A549 (cell line): ENCODE measurements around the gene HOGA1. TPM values are rescaled to one million over a fixed set of nuclear protein-coding genes. Genes with fewer than 3 reads are reported as not detected.

Experiments used
- ATAC-seq, 2 experiments: fragments of 200-7000 bp in 1 of 2; fragments of >200 bp in 1 of 2; cut with Nextera tagmentation in 1 of 2; cut with Tn5 transposase in 1 of 2; 3 replicates each; pipeline versions ENCODE4 v1.8.0 to v1.9.1; 2018 to 2020; ENCODE audit warnings: mild to moderate bottlenecking in 1 of 2, moderate library complexity in 1 of 2
- CTCF ChIA-PET: fragments of 300-600 bp; sonication (Branson Sonifier 250); formaldehyde crosslinking; extraction: SDS; loops from one replicate; lab custom pipeline; 2021; ENCODE audit warnings: antibody characterized with exemption, inconsistent platforms; lab: Yijun Ruan, JAX
- POLR2A ChIA-PET: fragments of 350-600 bp; formaldehyde crosslinking; extraction: SDS; loops from one replicate; lab custom pipeline; 2021; ENCODE audit warnings: antibody characterized with exemption, inconsistent platforms; lab: Yijun Ruan, JAX
- DNase-seq, 2 experiments: peaks; one replicate each; pipeline versions ENCODE4 v3.0.0 to v3.0.0-alpha.2; 2011 to 2016; ENCODE audit warnings: low read depth in 1 of 2, low spot score in 1 of 2
- FAIRE-seq: peaks from 2 replicates; lab custom pipeline; 2011; peaks lifted over from hg19 to GRCh38; lab: Jason Lieb, UNC
- H3K27ac ChIP-seq, 2 experiments: fragments of >200 bp; sonication (Bioruptor Twin); formaldehyde crosslinking; 3 replicates each; pipeline ENCODE4 v1.5.1; 2016 to 2017
- H3K4me1 ChIP-seq: fragments of >200 bp; sonication (Bioruptor Twin); formaldehyde crosslinking; 3 replicates; pipeline ENCODE4 v1.6.1; 2016
- H3K4me2 ChIP-seq: fragments of >200 bp; sonication (Bioruptor Twin); formaldehyde crosslinking; 3 replicates; pipeline ENCODE4 v1.6.1; 2016
- H3K4me3 ChIP-seq: fragments of >200 bp; sonication (Bioruptor Twin); formaldehyde crosslinking; 3 replicates; pipeline ENCODE4 v1.5.1; 2016
- H3K9me3 ChIP-seq: fragments of >200 bp; sonication (Bioruptor Twin); formaldehyde crosslinking; 3 replicates; pipeline ENCODE4 v1.6.1; 2016
- ATOH8 ChIP-seq: fragments of 250-450 bp; sonication (Bioruptor Pico); IDR thresholded peaks from 2 replicates; pipeline ENCODE4 v1.5.0; 2020; ENCODE audit warnings: low read depth, mild to moderate bottlenecking, moderate library complexity
- BCL3 ChIP-seq: fragments of >200 bp; sonication (Bioruptor Twin); formaldehyde crosslinking; IDR thresholded peaks from 3 replicates; pipeline ENCODE4 v1.6.1; 2016
- CBX2 ChIP-seq: fragments of 200-600 bp; sonication (generic); IDR thresholded peaks from 2 replicates; pipeline ENCODE4 v1.6.1; 2016; ENCODE audit warnings: low read depth, mild to moderate bottlenecking, borderline replicate concordance
- CHD2 ChIP-seq: fragments of 150-350 bp; IDR thresholded peaks from 2 replicates; pipeline ENCODE4 v1.6.1; 2014; ENCODE audit warnings: low read length; ENCODE audit not compliant: partially characterized antibody
- E2F6 ChIP-seq: IDR thresholded peaks from 2 replicates; pipeline ENCODE4 v1.6.1; 2012; ENCODE audit warnings: low read depth, borderline replicate concordance
- EHMT2 ChIP-seq: fragments of 200-600 bp; sonication (generic); IDR thresholded peaks from 2 replicates; pipeline ENCODE4 v1.6.1; 2016; ENCODE audit warnings: antibody characterized with exemption, low read depth, mild to moderate bottlenecking, moderate library complexity
- EP300 ChIP-seq, 2 experiments: fragments of >200 bp; sonication (Bioruptor Twin); formaldehyde crosslinking; IDR thresholded peaks; 2 replicates in 1 of 2; 3 replicates in 1 of 2; pipeline ENCODE4 v1.6.1; 2016 to 2017
- GATA3 ChIP-seq: IDR thresholded peaks from 2 replicates; pipeline ENCODE4 v1.6.1; 2012; ENCODE audit warnings: borderline replicate concordance
- HES2 ChIP-seq: fragments of >200 bp; sonication (Bioruptor Twin); formaldehyde crosslinking; IDR thresholded peaks from 2 replicates; pipeline ENCODE4 v1.6.1; 2016
- HMGXB4 ChIP-seq: fragments of 250-450 bp; sonication (Bioruptor Pico); IDR thresholded peaks from 2 replicates; pipeline ENCODE4 v1.5.0; 2021; ENCODE audit warnings: mild to moderate bottlenecking, moderate library complexity, borderline replicate concordance
- HOXA7 ChIP-seq: fragments of 250-450 bp; sonication (Bioruptor Pico); IDR thresholded peaks from 2 replicates; pipeline ENCODE4 v1.5.0; 2020; ENCODE audit warnings: mild to moderate bottlenecking, moderate library complexity
- HOXB13 ChIP-seq: fragments of 250-450 bp; sonication (Bioruptor Pico); IDR thresholded peaks from 2 replicates; pipeline ENCODE4 v1.5.0; 2020; ENCODE audit warnings: low read depth, mild to moderate bottlenecking, moderate library complexity
- MAFK ChIP-seq: fragments of 450-650 bp; IDR thresholded peaks from 2 replicates; pipeline ENCODE4 v1.6.1; 2014; ENCODE audit not compliant: partially characterized antibody
- MAZ ChIP-seq: fragments of 150-350 bp; IDR thresholded peaks from 2 replicates; pipeline ENCODE4 v1.6.1; 2014; ENCODE audit warnings: antibody characterized with exemption, low read depth, low read length, borderline replicate concordance
- NR3C1 ChIP-seq: fragments of >200 bp; sonication (Bioruptor Twin); formaldehyde crosslinking; IDR thresholded peaks from 3 replicates; pipeline ENCODE4 v1.6.1; 2017
- PBX3 ChIP-seq: IDR thresholded peaks from 2 replicates; pipeline ENCODE4 v1.6.1; 2012
- POLR2A ChIP-seq: IDR thresholded peaks from 2 replicates; pipeline ENCODE4 v1.6.1; 2012; ENCODE audit warnings: mild to moderate bottlenecking, low read length
- RARB ChIP-seq: fragments of 250-450 bp; sonication (Bioruptor Pico); IDR thresholded peaks from 2 replicates; pipeline ENCODE4 v1.8.0; 2021; ENCODE audit warnings: mild to moderate bottlenecking, moderate library complexity
- RNF2 ChIP-seq: fragments of 200-600 bp; sonication (generic); IDR thresholded peaks from 2 replicates; pipeline ENCODE4 v1.6.1; 2016; ENCODE audit warnings: low read depth, mild to moderate bottlenecking, antibody characterized with exemption, moderate library complexity, borderline replicate concordance
- SMC3 ChIP-seq: fragments of >200 bp; sonication (Bioruptor Twin); formaldehyde crosslinking; IDR thresholded peaks from 3 replicates; pipeline ENCODE4 v1.6.1; 2018; ENCODE audit warnings: inconsistent platforms
- SREBF2 ChIP-seq: fragments of 450-650 bp; IDR thresholded peaks from 2 replicates; pipeline ENCODE4 v1.6.1; 2014; ENCODE audit warnings: mild to moderate bottlenecking, moderate library complexity
- WGBS: methylation state at CpG from one replicate; pipeline ENCODE4 v1.1.6; 2017; ENCODE audit errors: missing lambda C conversion rate; 5-methylcytosine and 5-hydroxymethylcytosine counted together
- polyA plus RNA-seq, 4 experiments: library from polyadenylated mRNA; depleted of rRNA in 3 of 4; stranded (reverse); fragments of >200 nt; fragmentation: RNase III in 1 of 4; extraction: RNeasy Plus Mini Kit Qiagen cat#74134 plus additional on column Dnase treatment in 1 of 4; gene quantifications; 2 replicates in 3 of 4; 3 replicates in 1 of 4; pipeline ENCODE4 v1.2.3, GENCODE V29; 2011 to 2017

Gene HOGA1
- polyA plus RNA-seq, 2 of the 4 experiments (the other 2 are of a cell fraction): 2.0 to 3.1 TPM

- no peak for DNase-seq
- Histone ChIP-seq H3K4me1 (no peaks in the 10 kb centered on the region), H3K4me3 (no peak overlapping the region), H3K27ac (no peak overlapping the region), H3K4me2 (no peak overlapping the region), H3K9me3 (no peaks in the 10 kb centered on the region)
- POLR2A ChIA-PET: no interaction called here
- CTCF ChIA-PET: interaction anchor here (33.8 kb wide), 1 partner anchor 36 kb away, joined by 1048 read pairs; the partner anchor contains the start of genes C10orf62 and HOGA1
- no peak for FAIRE-seq
- no peak for TF ChIP-seq EHMT2
- no peak for TF ChIP-seq CHD2
- no peak for TF ChIP-seq ATOH8
- 91% methylated on average over 4 of the region's 4 CpGs for WGBS
- ATAC-seq: no peak
Measured at GRCh38 chr10:97563337-97563736, 20.9 kb upstream of the HOGA1 start.

GRCh38 chr10:97564776-97565175 lies 19.4 kb upstream of the HOGA1 start:
- FAIRE-seq (no peak), DNase-seq (no peak), ATAC-seq (no peak)
- 91% methylated on average over 4 of the region's 4 CpGs for WGBS
- Histone ChIP-seq H3K9me3 (no peaks in the 10 kb centered on the region), H3K4me1 (no peaks in the 10 kb centered on the region), H3K4me2 (no peak overlapping the region), H3K27ac (no peak overlapping the region)
- POLR2A ChIA-PET: no interaction called here
- CTCF ChIA-PET: interaction anchor here (0.8 to 33.8 kb wide), 5 partner anchors 10 to 101 kb away, joined by 3 to 1048 read pairs (median 4); partner anchors contain the start of genes C10orf62 and HOGA1
- TF ChIP-seq MAFK (no peak), EHMT2 (no peak), E2F6 (no peak), EP300 (IDR thresholded peaks at IDR 0.05) (no peak), CBX2 (no peak), NR3C1 (no peak), RNF2 (no peak), HOXA7 (no peak), SMC3 (no peak), MAZ (no peak), RARB (CRISPR knock-in tag) (no peak), SREBF2 (no peak), HES2 (no peak), POLR2A (no peak), GATA3 (no peak), HOXB13 (no peak), ATOH8 (no peak), PBX3 (no peak), CHD2 (no peak)
- TF ChIP-seq, all 56 proteins: peak for 0
- no peak overlapping the region for H3K4me3 ChIP-seq

- FAIRE-seq (no peak), DNase-seq (no peak), ATAC-seq (no peak)
- Histone ChIP-seq H3K4me3 (no peak overlapping the region), H3K9me3 (no peaks in the 10 kb centered on the region), H3K27ac (no peak overlapping the region), H3K4me1 (peaks cover 7% of the 10 kb centered on the region), H3K4me2 (no peak overlapping the region)
- TF ChIP-seq HMGXB4: no peak
- TF ChIP-seq BCL3: no peak
- 93% methylated on average over 2 of the region's 2 CpGs for WGBS
- POLR2A ChIA-PET: interaction anchor here (0.6 kb wide), 1 partner anchor 54 kb away, joined by 3 read pairs; no protein-coding TSS in a partner anchor
- CTCF ChIA-PET: interaction anchor here (2.7 to 33.8 kb wide), 3 partner anchors 10 to 33 kb away, joined by 11 to 1048 read pairs (median 131); partner anchors contain the start of genes C10orf62 and HOGA1
Measured at GRCh38 chr10:97566336-97566996, 17.7 kb upstream of the HOGA1 start.
